PFSK-1 (cell line): Measurements from ENCODE around the gene ZSCAN1.

Source experiments
- POLR2AphosphoS5 ChIP-seq: IDR thresholded peaks from 2 replicates; pipeline ENCODE4 v1.6.1; 2012; ENCODE audit warnings: low read depth, mild to moderate bottlenecking, control low read depth, low read length, moderate library complexity
- TAF1 ChIP-seq: IDR thresholded peaks from 2 replicates; pipeline ENCODE4 v1.6.1; 2012; ENCODE audit warnings: low read length, control low read depth, borderline replicate concordance; ENCODE audit not compliant: insufficient read depth
- TF ChIP-seq, protein P1 (sequence below), 2 experiments: IDR thresholded peaks; 2 replicates each; pipeline versions ENCODE4 v1.6.1 to v1.8.0; 2011 to 2012; ENCODE audit warnings: low read depth in 2 of 2, low read length in 2 of 2, control low read depth in 1 of 2, inconsistent platforms in 1 of 2, mild to moderate bottlenecking in 1 of 2, moderate library complexity in 1 of 2; ENCODE audit not compliant: insufficient read depth in 1 of 2

DNA sequence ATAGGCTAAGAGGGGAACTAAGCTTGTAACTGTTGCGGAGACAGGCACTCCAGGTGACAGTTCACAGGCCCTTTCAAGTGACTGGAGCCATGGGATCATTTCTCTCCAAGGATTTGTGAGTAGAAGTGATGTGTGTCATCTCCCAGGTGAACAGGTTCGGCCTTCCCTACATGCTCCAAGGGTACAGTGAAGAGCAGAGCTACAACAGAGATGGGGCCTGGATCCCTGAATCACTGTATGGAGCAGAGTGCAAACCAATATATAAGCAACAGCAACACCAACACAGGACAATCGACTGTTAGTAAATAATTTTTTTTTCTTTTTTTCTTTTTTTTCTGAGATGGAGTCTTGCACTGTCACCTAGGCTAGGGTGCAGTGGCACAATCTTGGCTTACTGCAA lies 49.2 kb downstream of the ZSCAN1 start:
- no peak for TF ChIP-seq POLR2AphosphoS5
- TF ChIP-seq, protein P1, sequence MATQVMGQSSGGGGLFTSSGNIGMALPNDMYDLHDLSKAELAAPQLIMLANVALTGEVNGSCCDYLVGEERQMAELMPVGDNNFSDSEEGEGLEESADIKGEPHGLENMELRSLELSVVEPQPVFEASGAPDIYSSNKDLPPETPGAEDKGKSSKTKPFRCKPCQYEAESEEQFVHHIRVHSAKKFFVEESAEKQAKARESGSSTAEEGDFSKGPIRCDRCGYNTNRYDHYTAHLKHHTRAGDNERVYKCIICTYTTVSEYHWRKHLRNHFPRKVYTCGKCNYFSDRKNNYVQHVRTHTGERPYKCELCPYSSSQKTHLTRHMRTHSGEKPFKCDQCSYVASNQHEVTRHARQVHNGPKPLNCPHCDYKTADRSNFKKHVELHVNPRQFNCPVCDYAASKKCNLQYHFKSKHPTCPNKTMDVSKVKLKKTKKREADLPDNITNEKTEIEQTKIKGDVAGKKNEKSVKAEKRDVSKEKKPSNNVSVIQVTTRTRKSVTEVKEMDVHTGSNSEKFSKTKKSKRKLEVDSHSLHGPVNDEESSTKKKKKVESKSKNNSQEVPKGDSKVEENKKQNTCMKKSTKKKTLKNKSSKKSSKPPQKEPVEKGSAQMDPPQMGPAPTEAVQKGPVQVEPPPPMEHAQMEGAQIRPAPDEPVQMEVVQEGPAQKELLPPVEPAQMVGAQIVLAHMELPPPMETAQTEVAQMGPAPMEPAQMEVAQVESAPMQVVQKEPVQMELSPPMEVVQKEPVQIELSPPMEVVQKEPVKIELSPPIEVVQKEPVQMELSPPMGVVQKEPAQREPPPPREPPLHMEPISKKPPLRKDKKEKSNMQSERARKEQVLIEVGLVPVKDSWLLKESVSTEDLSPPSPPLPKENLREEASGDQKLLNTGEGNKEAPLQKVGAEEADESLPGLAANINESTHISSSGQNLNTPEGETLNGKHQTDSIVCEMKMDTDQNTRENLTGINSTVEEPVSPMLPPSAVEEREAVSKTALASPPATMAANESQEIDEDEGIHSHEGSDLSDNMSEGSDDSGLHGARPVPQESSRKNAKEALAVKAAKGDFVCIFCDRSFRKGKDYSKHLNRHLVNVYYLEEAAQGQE (IDR thresholded peaks at IDR 0.05; ENCODE audit: insufficient read depth in 1 of 2, low read depth in 2 of 2, low read length in 2 of 2), result no peak
- TF ChIP-seq TAF1, result no peak
